HG03097 (cell line): ENCODE data around the gene AGXT2.
"Not testable (repeated sequence)": the region's sequence is repeated elsewhere in the genome, so short reads cannot be mapped to it uniquely, and the experiment has no call there.

ENCODE experiments used
- ATAC-seq: cut with Tn5 transposase; IDR thresholded peaks from one replicate; pipeline ENCODE4 v1.9.1; 2021; ENCODE audit not compliant: unreplicated experiment, low FRiP score

The AGXT2 gene

GRCh38 chr5:34978681-34979080, 69.1 kb downstream of the AGXT2 start:
- ATAC-seq: no peak

DNA sequence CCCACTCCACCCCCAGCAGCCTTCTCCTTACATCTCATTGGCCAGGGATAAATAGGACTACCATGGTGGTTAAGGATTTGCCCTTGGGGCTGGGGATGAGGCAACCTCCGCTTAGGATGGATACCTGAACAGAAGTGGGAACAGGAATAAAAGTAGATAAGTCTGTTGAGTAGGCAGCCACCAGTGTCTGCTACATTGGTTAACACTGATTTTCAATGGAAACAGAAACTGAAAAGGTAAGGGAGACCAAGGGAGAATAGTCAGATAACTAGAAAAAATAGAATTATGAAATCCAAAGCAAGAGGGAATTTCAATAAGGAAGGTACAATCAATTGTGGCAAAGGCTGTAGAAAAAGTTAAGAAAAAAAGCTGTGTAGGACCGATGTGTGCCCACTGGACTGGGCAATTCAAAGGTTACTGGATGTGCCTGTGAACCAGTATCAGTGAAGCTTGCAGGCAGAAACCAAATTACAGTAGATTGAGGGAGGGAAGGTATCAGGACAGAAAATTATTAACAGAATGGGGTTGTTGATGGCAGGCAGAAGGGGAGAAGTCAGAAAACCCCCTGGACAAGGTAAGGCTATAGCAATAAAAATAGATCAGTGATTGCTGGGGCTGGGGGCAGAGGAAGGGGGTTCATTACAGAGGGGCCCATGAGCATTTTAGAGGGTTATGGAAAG, 69.7 kb downstream of the AGXT2 start:
- ATAC-seq: peak; percentile 93

DNA sequence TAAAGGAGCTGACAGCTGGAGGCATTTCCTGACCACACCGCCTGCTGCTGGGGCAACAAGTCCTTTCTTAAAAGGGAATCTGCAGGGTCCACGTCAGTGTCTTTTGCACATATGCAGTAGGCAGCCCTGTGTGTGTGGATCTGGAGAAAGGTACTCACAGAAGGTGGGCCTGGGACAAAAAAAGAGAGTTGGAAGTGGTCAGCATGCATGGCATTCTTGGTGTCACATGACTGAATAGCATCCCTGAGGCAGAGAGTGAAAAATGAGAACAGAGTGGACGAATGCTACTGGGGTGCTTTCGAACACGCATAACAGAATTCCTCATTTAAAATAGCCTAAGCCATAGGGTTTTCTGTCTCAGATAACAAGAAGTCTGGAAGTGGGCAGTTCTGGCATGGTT, 71.4 kb downstream of the AGXT2 start:
- ATAC-seq: no peak

GRCh38 chr5:34971655-34972054, 76.1 kb downstream of the AGXT2 start:
- not testable (repeated sequence) for ATAC-seq

DNA sequence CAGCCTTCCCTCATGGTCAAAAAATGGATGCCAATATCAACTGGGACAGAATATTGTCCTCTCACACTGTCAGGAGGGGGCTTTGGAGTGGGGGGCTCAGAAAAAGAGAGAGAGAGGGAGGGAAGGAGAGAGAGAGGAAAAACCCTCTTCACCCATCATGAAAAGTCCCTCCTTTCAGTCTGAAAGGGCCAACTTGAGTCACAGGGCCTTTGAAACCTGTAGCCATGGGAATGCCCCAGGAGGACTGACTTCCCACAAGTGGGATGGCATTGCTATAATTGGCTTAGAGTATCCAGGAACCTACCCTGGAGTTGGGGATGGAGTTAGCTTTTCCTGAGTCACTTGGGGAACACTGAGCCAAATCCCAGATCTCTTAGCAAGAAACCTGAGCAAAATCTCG, 77.2 kb downstream of the AGXT2 start:
- no peak for ATAC-seq

GRCh38 chr5:34968258-34968657, 79.5 kb downstream of the AGXT2 start:
- no peak for ATAC-seq

GRCh38 chr5:34967540-34967939, 80.2 kb downstream of the AGXT2 start:
- no peak for ATAC-seq

- ATAC-seq: peak; percentile 93
These were observed 88.4 kb downstream of the AGXT2 start for GRCh38 chr5:34959323-34959722.

DNA sequence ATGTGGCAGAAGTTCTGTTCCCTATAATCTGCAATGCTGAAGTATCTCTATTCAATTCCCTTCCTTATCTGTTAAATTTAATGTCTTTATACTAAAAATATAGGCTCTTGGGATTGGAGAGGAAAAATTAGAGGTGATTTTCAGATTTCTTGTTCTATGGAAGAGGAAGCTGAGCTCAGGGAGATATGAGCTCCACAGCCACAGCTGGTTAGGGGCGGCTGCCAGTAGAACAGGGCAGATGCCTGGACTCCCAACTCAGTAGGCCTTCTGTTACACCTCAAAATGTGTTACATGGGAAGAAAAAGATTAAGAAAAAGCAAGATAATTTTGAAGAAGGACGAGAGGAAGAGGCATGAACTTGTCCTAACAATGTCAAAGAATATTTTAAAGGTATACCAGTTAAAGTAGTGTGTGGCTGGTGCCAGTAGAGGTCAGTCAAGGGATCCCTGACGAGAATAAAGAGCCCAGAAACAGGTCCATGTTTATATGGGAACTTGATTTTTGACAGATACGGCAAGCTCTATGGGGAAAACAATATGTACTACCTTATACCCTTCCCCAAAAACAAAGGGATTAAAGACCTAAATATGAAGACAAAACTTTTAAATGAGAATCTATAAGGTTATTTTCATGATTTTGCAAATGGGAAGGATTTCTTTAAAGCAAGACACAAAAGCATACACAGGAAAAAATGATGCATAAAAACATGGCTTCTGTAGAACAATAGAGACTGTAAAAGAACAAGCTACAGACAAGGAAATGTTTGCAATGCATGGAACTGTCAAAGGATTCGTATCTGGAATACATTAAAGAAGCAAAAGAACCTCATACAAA, 89.7 kb downstream of the AGXT2 start:
- ATAC-seq: no peak

- ATAC-seq: no peak
These were observed 90.4 kb downstream of the AGXT2 start for GRCh38 chr5:34957321-34957720.
